Suprapubic skin (tissue), 4 donors: Measurements from ENCODE around the gene RPGRIP1. TPM values are rescaled to one million over a fixed set of nuclear protein-coding genes. Genes with fewer than 3 reads are reported as not detected.
"Not testable (repeated sequence)": the region's sequence is repeated elsewhere in the genome, so short reads cannot be mapped to it uniquely, and the experiment has no call there.

Source experiments
- DNase-seq, 2 donors: peaks; one replicate each; pipeline ENCODE4 v3.0.0-alpha.2; 2019; ENCODE audit warnings: low spot score in 2 of 2
- H3K27ac ChIP-seq: fragments of 200-600 bp; sonication (generic); one replicate; pipeline ENCODE4 v1.5.1; 2019
- H3K27me3 ChIP-seq: fragments of 200-600 bp; sonication (generic); one replicate; pipeline ENCODE4 v1.5.1; 2019
- H3K36me3 ChIP-seq: fragments of 200-600 bp; sonication (generic); one replicate; pipeline ENCODE4 v1.5.1; 2019
- H3K4me1 ChIP-seq: fragments of 200-600 bp; sonication (generic); one replicate; pipeline ENCODE4 v1.5.1; 2019
- H3K4me3 ChIP-seq: fragments of 200-600 bp; sonication (generic); one replicate; pipeline ENCODE4 v1.5.1; 2019; ENCODE audit warnings: mild to moderate bottlenecking
- H3K9me3 ChIP-seq: fragments of 200-600 bp; sonication (generic); one replicate; pipeline ENCODE4 v1.5.1; 2019
- EP300 ChIP-seq: sonication (generic); formaldehyde crosslinking; IDR thresholded peaks from one replicate; pipeline ENCODE4 v1.6.1; 2017; ENCODE audit warnings: antibody characterized with exemption
- POLR2A ChIP-seq, 2 donors: fragments of 450-650 bp; IDR thresholded peaks; one replicate each; pipeline ENCODE4 v1.6.1; 2017; ENCODE audit warnings: antibody characterized with exemption in 2 of 2, mild to moderate bottlenecking in 2 of 2, moderate library complexity in 2 of 2
- POLR2AphosphoS5 ChIP-seq, 3 donors: sonication (generic); formaldehyde crosslinking; IDR thresholded peaks; one replicate each; pipeline ENCODE4 v1.6.1; 2017; ENCODE audit warnings: antibody characterized with exemption in 3 of 3
- WGBS: methylation state at CpG from one replicate; pipeline ENCODE4 v1.1.5; 2018; 5-methylcytosine and 5-hydroxymethylcytosine counted together
- total RNA-seq, 4 donors: library from RNA; depleted of rRNA; stranded (reverse); fragments of >200 nt; gene quantifications; one replicate each; pipeline ENCODE4 v1.1.0, GENCODE V29; 2016
- TF ChIP-seq, protein P1 (sequence below), 2 donors: fragments of 200-600 bp in 1 of 2; fragments of 450-650 bp in 1 of 2; sonication (generic) in 1 of 2; IDR thresholded peaks; one replicate each; pipeline ENCODE4 v1.5.1; 2016 to 2019; ENCODE audit warnings: antibody characterized with exemption in 2 of 2, mild to moderate bottlenecking in 1 of 2, moderate library complexity in 1 of 2

The RPGRIP1 gene
- total RNA-seq, 4 donors from 2014 or later = not detected

DNA sequence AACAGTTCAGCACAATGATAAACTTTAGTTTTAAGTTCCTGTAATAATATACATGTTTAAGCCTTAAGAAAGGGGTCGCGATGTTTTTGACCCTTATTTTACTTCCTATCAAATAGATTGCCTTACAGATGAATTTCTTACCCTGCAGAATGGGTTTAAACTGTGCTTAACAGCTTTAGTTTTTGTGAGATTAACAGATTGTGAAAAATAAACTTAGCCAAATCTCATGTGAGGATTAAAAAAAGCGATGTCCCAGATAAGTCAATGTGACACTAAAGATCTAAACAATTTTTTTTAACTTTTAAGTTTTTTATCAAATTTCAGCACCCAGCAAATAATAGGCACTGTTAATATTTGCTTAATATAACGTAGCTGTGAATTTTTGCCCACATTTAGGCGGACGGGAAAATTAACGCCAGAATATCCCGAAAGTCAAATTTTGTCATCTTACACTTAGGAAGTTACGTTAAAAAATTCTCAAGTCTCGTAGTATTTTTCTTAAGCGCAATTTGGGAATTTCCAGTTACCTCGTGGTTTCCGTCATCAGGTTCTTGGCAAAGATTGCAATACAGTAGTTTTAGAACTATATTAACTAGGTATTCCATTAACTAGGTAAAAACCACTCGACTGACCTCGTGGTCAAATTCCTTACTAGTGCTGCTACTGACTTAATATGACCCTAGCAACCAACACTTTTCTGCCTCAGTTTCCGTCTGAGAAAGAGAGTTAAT, 11.8 kb upstream of the RPGRIP1 start:
- Histone ChIP-seq H3K27ac (peak overlapping the region; percentile 94), H3K9me3 (no peaks in the 10 kb centered on the region), H3K4me3 (peak overlapping the region; percentile 70), H3K36me3 (peaks cover 18% of the 10 kb centered on the region), H3K27me3 (no peaks in the 10 kb centered on the region), H3K4me1 (peaks cover 54% of the 10 kb centered on the region)
- no peak for DNase-seq
- WGBS = under 1% methylated on average over 16 of the region's 16 CpGs
- TF ChIP-seq POLR2AphosphoS5 (IDR thresholded peaks at IDR 0.05) (no peak), POLR2A (IDR thresholded peaks at IDR 0.05) (no peak), EP300 (no peak)
- TF ChIP-seq, protein P1, sequence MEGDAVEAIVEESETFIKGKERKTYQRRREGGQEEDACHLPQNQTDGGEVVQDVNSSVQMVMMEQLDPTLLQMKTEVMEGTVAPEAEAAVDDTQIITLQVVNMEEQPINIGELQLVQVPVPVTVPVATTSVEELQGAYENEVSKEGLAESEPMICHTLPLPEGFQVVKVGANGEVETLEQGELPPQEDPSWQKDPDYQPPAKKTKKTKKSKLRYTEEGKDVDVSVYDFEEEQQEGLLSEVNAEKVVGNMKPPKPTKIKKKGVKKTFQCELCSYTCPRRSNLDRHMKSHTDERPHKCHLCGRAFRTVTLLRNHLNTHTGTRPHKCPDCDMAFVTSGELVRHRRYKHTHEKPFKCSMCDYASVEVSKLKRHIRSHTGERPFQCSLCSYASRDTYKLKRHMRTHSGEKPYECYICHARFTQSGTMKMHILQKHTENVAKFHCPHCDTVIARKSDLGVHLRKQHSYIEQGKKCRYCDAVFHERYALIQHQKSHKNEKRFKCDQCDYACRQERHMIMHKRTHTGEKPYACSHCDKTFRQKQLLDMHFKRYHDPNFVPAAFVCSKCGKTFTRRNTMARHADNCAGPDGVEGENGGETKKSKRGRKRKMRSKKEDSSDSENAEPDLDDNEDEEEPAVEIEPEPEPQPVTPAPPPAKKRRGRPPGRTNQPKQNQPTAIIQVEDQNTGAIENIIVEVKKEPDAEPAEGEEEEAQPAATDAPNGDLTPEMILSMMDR (IDR thresholded peaks at IDR 0.05) = no peak

- under 1% methylated on average over 24 of the region's 24 CpGs for WGBS
- H3K27ac ChIP-seq = peak overlapping the region; percentile 94
- peaks cover 47% of the 10 kb centered on the region for H3K4me1 ChIP-seq
- peak overlapping the region; percentile 70 for H3K4me3 ChIP-seq
- H3K36me3 ChIP-seq = peaks cover 12% of the 10 kb centered on the region
- H3K9me3 ChIP-seq = no peaks in the 10 kb centered on the region
- DNase-seq = no peak
- no peaks in the 10 kb centered on the region for H3K27me3 ChIP-seq
- TF ChIP-seq, protein P1 (IDR thresholded peaks at IDR 0.05) = no peak
- TF ChIP-seq POLR2AphosphoS5 (IDR thresholded peaks at IDR 0.05) (no peak), POLR2A (IDR thresholded peaks at IDR 0.05) (no peak), EP300 (no peak)
These were observed 11.1 kb upstream of the RPGRIP1 start for GRCh38 chr14:21268617-21269251.

DNA sequence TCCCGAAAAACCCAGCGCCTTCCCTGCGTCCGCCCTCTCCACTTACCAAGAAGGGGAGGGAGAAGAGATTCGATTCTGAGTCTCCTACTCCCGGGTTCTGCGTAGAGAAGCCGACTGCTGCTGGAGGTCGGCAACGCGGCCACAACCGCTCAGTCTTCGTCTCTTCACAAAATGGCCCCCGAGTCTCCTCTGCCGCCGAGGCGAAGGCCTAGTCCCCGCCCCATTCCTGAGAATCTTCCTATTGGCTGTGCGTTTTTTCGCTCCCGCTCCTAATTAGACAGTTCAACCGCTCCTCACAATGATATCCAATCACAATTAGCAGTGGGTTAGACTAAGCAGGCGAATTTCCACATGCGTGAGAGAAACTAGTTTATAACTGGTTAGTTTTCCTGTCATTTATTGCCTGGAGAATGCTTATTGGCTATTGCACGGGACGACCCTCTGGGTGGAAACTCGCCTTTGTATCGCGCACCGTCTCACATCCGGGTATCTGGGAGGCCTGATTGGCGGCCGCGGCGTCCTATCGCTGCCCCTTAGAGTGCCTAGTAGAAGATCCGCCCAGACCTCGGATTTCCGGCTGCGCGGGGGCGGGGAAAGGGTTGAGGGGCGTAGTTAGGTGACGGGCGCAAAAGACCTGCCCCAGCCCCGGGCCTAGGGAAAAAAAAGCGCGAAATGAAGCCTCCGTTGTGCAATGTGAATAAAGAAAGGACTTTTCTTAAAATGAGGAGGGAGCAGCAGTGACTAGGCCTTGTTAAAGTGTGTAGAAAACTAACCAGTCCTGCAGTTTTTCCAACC, 10.4 kb upstream of the RPGRIP1 start, which contains the start of gene HNRNPC:
Gene HNRNPC (minus strand): TSS at position 191 of the 795 bp plus-strand sequence. CDS start 35,249 bp downstream, outside the sequence.
- Histone ChIP-seq H3K9me3 (no peaks in the 10 kb centered on the region), H3K36me3 (peaks cover 10% of the 10 kb centered on the region), H3K4me1 (peaks cover 40% of the 10 kb centered on the region), H3K4me3 (peak within 1 kb of the TSS; percentile 70), H3K27me3 (no peaks in the 10 kb centered on the region), H3K27ac (peak within 1 kb of the TSS; percentile 94)
- TF ChIP-seq EP300 (no peak), POLR2A (IDR thresholded peaks at IDR 0.05) (peak; percentile 96 to 99), POLR2AphosphoS5 (IDR thresholded peaks at IDR 0.05) (peak; percentile 86 to 95 (median 94))
- TF ChIP-seq, protein P1 (IDR thresholded peaks at IDR 0.05) = no peak
- 0% methylated on average over 40 of the region's 49 CpGs for WGBS
- peak; percentile 100 for DNase-seq

DNA sequence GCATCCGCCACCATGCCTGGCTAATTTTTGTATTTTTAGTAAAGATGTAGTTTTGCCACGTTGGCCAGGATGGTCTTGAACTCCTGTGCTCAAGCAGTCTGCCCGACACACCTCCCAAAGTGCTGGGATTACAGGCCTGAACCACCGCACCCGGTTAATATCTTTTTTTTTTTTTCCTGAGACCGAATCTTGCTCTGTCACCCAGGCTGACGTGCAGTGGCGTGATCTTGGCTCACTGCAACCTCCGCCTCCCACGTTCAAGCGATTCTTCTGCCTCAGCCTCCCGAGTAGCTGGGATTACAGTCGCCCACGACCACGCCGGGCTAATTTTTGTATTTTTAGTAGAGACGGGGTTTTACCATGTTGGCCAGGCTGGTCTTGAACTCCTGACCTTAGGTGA, 7.2 kb upstream of the RPGRIP1 start:
- H3K4me3 ChIP-seq, H3K27ac ChIP-seq, H3K27me3 ChIP-seq, H3K36me3 ChIP-seq, H3K9me3 ChIP-seq, DNase-seq, H3K4me1 ChIP-seq: not testable (repeated sequence)
- whole genome bisulfite sequencing = 94% methylated on average over 17 of the region's 17 CpGs

- Histone ChIP-seq H3K9me3 (no peaks in the 10 kb centered on the region), H3K27me3 (no peaks in the 10 kb centered on the region), H3K36me3 (no peaks in the 10 kb centered on the region), H3K27ac (no peak overlapping the region), H3K4me3 (no peak overlapping the region), H3K4me1 (no peaks in the 10 kb centered on the region)
- DNase-seq = no peak
- 88% methylated on average over 9 of the region's 9 CpGs for WGBS
- TF ChIP-seq, protein P1 (IDR thresholded peaks at IDR 0.05) = no peak
- TF ChIP-seq POLR2AphosphoS5 (IDR thresholded peaks at IDR 0.05) = no peak
- TF ChIP-seq POLR2A (IDR thresholded peaks at IDR 0.05) = no peak
- TF ChIP-seq EP300 = no peak
These were observed 4.5 kb upstream of the RPGRIP1 start for GRCh38 chr14:21275261-21275858.
